Thoracic aorta (tissue), 2 donors: ENCODE measurements around the gene ENTHD1. TPM values are rescaled to one million over a fixed set of nuclear protein-coding genes. Genes with fewer than 3 reads are reported as not detected.

ENCODE experiments used
- ATAC-seq: fragments of 150-250 bp; one replicate; pipeline ENCODE4 v1.8.0; 2017; ENCODE audit warnings: low read depth; ENCODE audit not compliant: insufficient number of reproducible peaks, low FRiP score
- DNase-seq: peaks from one replicate; pipeline ENCODE4 v3.0.0-alpha.2; 2020; ENCODE audit warnings: low spot score
- H3K27ac ChIP-seq, 2 donors: fragments of 200-600 bp; sonication (generic); 1 replicate in 1 of 2; 2 replicates in 1 of 2; pipeline ENCODE4 v1.5.1; 2016; ENCODE audit warnings: mild to moderate bottlenecking in 2 of 2, moderate library complexity in 2 of 2
- H3K27me3 ChIP-seq: fragments of 200-600 bp; sonication (generic); replicated peaks from 2 replicates; pipeline ENCODE4 v1.6.0; 2016; ENCODE audit warnings: mild to moderate bottlenecking; ENCODE audit not compliant: insufficient read depth
- H3K36me3 ChIP-seq: fragments of 200-600 bp; sonication (generic); one replicate; pipeline ENCODE4 v1.5.1; 2016
- H3K4me1 ChIP-seq, 2 donors: fragments of 200-600 bp; sonication (generic); 1 replicate in 1 of 2; 2 replicates in 1 of 2; pipeline versions ENCODE4 v1.5.1 to v1.6.0; 2016; ENCODE audit warnings: low read depth in 2 of 2, mild to moderate bottlenecking in 1 of 2; ENCODE audit not compliant: control insufficient read depth in 1 of 2
- H3K4me3 ChIP-seq: fragments of 200-600 bp; sonication (generic); 2 replicates; pipeline ENCODE4 v1.5.1; 2016; ENCODE audit warnings: mild to moderate bottlenecking
- H3K9me3 ChIP-seq: fragments of 200-600 bp; sonication (generic); 2 replicates; pipeline ENCODE4 v1.5.1; 2016
- total RNA-seq, 2 donors: library from RNA; depleted of rRNA; stranded (reverse); fragments of >200 nt; gene quantifications; one replicate each; pipeline versions ENCODE4 v1.1.0 to v1.2.3, GENCODE V29; 2016
- TF ChIP-seq, protein P1 (sequence below): fragments of 200-600 bp; sonication (generic); IDR thresholded peaks from one replicate; pipeline ENCODE4 v1.5.1; 2019; ENCODE audit warnings: antibody characterized with exemption

Gene ENTHD1
- total RNA-seq, 2 donors from 2014 or later, result not detected

DNA sequence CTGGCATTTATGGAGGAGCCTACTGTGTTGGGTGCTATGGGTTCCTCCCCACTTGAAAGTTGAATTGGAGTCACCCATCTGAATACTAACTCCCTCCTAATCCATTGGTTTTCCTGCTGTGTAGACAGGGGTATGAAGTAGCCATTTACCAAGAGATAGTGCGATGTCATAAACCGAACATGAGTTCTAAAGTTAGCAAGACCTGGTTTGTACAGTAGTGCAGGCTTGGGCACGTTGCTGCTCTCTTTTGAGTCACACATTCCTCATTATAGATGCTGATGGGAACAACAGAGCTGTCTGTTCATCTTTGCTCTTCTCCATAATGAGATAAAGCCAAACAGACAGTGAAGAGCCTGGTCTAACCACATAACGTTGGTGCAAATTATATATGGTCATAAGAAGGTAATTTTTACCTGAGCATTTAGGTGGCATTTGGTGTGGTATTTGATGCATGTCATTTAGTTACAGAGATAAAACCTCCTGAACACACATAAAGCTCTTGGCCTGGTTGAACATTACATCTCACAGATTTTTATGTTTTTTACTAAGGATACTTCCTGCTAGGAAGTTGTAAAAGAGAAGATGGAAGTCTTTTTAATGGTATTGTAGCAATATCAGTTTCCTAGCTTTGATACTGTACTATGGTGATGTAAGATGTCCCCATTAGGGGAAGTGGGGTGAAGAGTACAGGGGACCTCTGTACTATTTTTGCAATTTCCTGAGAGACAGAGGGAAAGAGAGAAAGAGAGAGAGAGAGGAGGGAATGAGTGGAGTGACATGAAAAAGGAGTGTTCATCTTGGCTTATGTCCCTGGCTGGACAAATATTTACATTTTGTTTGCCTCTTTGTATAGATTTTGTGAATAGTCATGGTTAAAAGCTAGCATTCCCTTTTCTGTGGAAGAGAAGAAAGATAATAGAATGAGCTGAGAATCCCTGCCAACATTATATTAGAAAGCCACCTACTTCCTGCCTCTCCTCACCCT lies 35.3 kb upstream of the ENTHD1 start:
- Histone ChIP-seq H3K36me3 (no peaks in the 10 kb centered on the region), H3K9me3 (no peaks in the 10 kb centered on the region), H3K27me3 (no peaks in the 10 kb centered on the region), H3K27ac (no peak overlapping the region), H3K4me3 (no peak overlapping the region), H3K4me1 (no peaks in the 10 kb centered on the region)
- TF ChIP-seq, protein P1, sequence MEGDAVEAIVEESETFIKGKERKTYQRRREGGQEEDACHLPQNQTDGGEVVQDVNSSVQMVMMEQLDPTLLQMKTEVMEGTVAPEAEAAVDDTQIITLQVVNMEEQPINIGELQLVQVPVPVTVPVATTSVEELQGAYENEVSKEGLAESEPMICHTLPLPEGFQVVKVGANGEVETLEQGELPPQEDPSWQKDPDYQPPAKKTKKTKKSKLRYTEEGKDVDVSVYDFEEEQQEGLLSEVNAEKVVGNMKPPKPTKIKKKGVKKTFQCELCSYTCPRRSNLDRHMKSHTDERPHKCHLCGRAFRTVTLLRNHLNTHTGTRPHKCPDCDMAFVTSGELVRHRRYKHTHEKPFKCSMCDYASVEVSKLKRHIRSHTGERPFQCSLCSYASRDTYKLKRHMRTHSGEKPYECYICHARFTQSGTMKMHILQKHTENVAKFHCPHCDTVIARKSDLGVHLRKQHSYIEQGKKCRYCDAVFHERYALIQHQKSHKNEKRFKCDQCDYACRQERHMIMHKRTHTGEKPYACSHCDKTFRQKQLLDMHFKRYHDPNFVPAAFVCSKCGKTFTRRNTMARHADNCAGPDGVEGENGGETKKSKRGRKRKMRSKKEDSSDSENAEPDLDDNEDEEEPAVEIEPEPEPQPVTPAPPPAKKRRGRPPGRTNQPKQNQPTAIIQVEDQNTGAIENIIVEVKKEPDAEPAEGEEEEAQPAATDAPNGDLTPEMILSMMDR, result no peak
- ATAC-seq, result no peak
- no peak for DNase-seq

DNA sequence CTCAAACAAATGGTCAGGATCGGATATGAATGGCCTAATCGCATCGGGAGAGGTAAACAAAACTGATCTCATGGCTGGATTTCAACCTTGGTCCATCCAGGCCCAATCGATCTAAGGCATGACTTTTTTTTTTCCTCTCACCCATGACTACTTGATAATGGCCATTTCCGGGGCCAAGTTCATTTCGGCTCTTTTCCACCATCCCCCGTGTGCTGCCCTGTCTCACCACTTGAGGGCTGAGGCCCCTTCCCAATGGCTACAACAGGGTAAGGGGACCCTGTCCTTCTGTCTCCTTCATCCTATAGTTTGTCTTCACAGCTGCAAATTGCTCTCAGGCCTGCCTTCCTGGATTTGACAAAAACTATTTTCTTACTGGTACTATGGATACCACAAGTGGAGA lies 34.0 kb upstream of the ENTHD1 start:
- Histone ChIP-seq H3K27me3 (no peaks in the 10 kb centered on the region), H3K36me3 (no peaks in the 10 kb centered on the region), H3K27ac (no peak overlapping the region), H3K4me1 (no peaks in the 10 kb centered on the region), H3K9me3 (no peaks in the 10 kb centered on the region), H3K4me3 (no peak overlapping the region)
- ATAC-seq, result no peak
- DNase-seq, result no peak
- TF ChIP-seq, protein P1, result no peak

GRCh38 chr22:39926753-39927152 lies 33.2 kb upstream of the ENTHD1 start:
- no peak for ATAC-seq
- Histone ChIP-seq H3K4me3 (no peak overlapping the region), H3K9me3 (no peaks in the 10 kb centered on the region), H3K36me3 (no peaks in the 10 kb centered on the region), H3K27ac (no peak overlapping the region), H3K4me1 (no peaks in the 10 kb centered on the region), H3K27me3 (no peaks in the 10 kb centered on the region)
- TF ChIP-seq, protein P1, result no peak
- no peak for DNase-seq

DNA sequence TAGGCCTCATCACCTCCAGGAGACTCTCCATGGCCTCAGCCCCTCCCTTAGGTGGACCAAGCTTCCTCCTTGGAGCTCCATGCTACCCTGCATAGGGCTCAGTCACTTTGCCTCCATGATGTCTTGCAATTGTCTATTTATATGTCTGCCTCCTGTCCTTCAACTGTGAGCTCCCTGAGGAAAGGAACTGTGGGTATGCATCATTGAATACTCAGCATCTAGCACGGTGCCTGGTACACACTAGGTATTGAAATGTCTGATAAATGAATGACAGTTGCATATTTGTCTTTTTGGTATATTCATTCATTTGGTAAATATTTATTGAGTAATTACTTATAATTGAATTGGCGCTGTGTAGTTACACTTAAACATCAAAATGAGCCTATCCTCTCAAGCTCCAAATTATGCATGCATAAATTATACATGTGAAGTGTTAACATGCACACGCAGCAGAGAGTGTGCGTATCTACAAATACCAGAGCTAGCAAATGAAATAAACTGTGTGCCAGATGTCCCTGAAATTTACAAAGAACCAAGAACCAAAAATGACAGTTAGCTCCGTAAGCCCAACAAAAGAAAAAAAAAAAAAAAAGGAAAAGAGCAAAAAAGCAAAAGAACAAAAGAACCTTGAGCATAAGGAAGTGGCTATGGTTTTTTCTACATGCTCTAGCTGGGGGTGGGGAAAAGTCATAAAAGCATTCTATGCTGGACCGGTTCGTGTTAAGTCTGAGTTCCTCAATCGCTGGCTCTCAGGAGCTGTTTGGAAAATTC lies 32.5 kb upstream of the ENTHD1 start:
- Histone ChIP-seq H3K27me3 (no peaks in the 10 kb centered on the region), H3K36me3 (no peaks in the 10 kb centered on the region), H3K4me3 (no peak overlapping the region), H3K4me1 (no peaks in the 10 kb centered on the region), H3K9me3 (no peaks in the 10 kb centered on the region), H3K27ac (no peak overlapping the region)
- ATAC-seq, result no peak
- no peak for DNase-seq
- TF ChIP-seq, protein P1, result no peak

GRCh38 chr22:39925273-39925672 lies 31.7 kb upstream of the ENTHD1 start:
- ATAC-seq (no peak), DNase-seq (no peak)
- no peaks in the 10 kb centered on the region for H3K36me3 ChIP-seq
- H3K4me3 ChIP-seq, result no peak overlapping the region
- H3K27ac ChIP-seq, result no peak overlapping the region
- H3K27me3 ChIP-seq, result no peaks in the 10 kb centered on the region
- no peaks in the 10 kb centered on the region for H3K9me3 ChIP-seq
- H3K4me1 ChIP-seq, result no peaks in the 10 kb centered on the region
- TF ChIP-seq, protein P1, result no peak
